Liver (tissue), 9 donors: ENCODE measurements around the gene KCNJ4. TPM values are rescaled to one million over a fixed set of nuclear protein-coding genes. Genes with fewer than 3 reads are reported as not detected.

Source experiments
- DNase-seq: peaks from one replicate; pipeline ENCODE4 v3.0.0-alpha.2; 2017; ENCODE audit warnings: low spot score
- H3K27ac ChIP-seq, 2 donors: one replicate each; pipeline ENCODE4 v1.7.0; 2013; ENCODE audit warnings: inconsistent platforms in 2 of 2, low read length in 2 of 2, control low read depth in 1 of 2, low read depth in 1 of 2, mild to moderate bottlenecking in 1 of 2
- H3K27me3 ChIP-seq, 4 donors: one replicate each; pipeline versions ENCODE4 v1.6.1 to v1.7.0; 2013; ENCODE audit warnings: low read length in 3 of 4, inconsistent platforms in 1 of 4, mild to moderate bottlenecking in 1 of 4, moderate library complexity in 1 of 4; ENCODE audit not compliant: control insufficient read depth in 4 of 4, insufficient read depth in 4 of 4
- H3K36me3 ChIP-seq, 4 donors: one replicate each; pipeline versions ENCODE4 v1.6.1 to v1.7.0; 2013; ENCODE audit warnings: low read length in 3 of 4, mild to moderate bottlenecking in 3 of 4, low read depth in 1 of 4, moderate library complexity in 1 of 4; ENCODE audit not compliant: control insufficient read depth in 4 of 4, insufficient read depth in 3 of 4
- H3K4me1 ChIP-seq, 4 donors: one replicate each; pipeline versions ENCODE4 v1.6.1 to v1.7.0; 2013; ENCODE audit warnings: low read length in 3 of 4, mild to moderate bottlenecking in 3 of 4, moderate library complexity in 1 of 4; ENCODE audit not compliant: control insufficient read depth in 4 of 4, insufficient read depth in 4 of 4
- H3K4me3 ChIP-seq, 3 donors: one replicate each; pipeline versions ENCODE4 v1.6.1 to v1.7.0; 2013; ENCODE audit warnings: low read length in 3 of 3, control low read depth in 1 of 3, low read depth in 1 of 3, mild to moderate bottlenecking in 1 of 3
- H3K9ac ChIP-seq, 2 donors: one replicate each; pipeline ENCODE4 v1.7.0; 2013; ENCODE audit warnings: low read length in 2 of 2, mild to moderate bottlenecking in 2 of 2, moderate library complexity in 2 of 2, control low read depth in 1 of 2, low read depth in 1 of 2
- H3K9me3 ChIP-seq, 4 donors: one replicate each; pipeline versions ENCODE4 v1.6.1 to v1.7.0; 2013; ENCODE audit warnings: low read length in 3 of 4; ENCODE audit not compliant: control insufficient read depth in 4 of 4
- EGR1 ChIP-seq, 2 donors: IDR thresholded peaks; 2 replicates each; pipeline ENCODE4 v1.6.1; 2016 to 2018; ENCODE audit warnings: antibody characterized with exemption in 2 of 2, low read depth in 2 of 2
- FOXA1 ChIP-seq: IDR thresholded peaks from 2 replicates; pipeline ENCODE4 v1.6.1; 2016; ENCODE audit warnings: antibody characterized with exemption
- FOXA2 ChIP-seq: IDR thresholded peaks from 2 replicates; pipeline ENCODE4 v1.6.1; 2016; ENCODE audit warnings: antibody characterized with exemption
- GABPA ChIP-seq, 2 donors: IDR thresholded peaks in 1 of 2; conservative IDR thresholded peaks in 1 of 2; 2 replicates each; pipeline ENCODE4 v1.6.1; 2016; ENCODE audit warnings: antibody characterized with exemption in 2 of 2, mild to moderate bottlenecking in 1 of 2, moderate library complexity in 1 of 2
- HNF4A ChIP-seq, 2 donors: conservative IDR thresholded peaks; 2 replicates each; pipeline ENCODE4 v1.6.1; 2016; ENCODE audit warnings: antibody characterized with exemption in 2 of 2, mild to moderate bottlenecking in 2 of 2
- HNF4G ChIP-seq: IDR thresholded peaks from 2 replicates; pipeline ENCODE4 v1.6.1; 2016; ENCODE audit warnings: antibody characterized with exemption
- JUND ChIP-seq, 2 donors: IDR thresholded peaks; 2 replicates each; pipeline ENCODE4 v1.6.1; 2016; ENCODE audit warnings: antibody characterized with exemption in 2 of 2
- NR2F2 ChIP-seq: IDR thresholded peaks from 2 replicates; pipeline ENCODE4 v1.6.1; 2016; ENCODE audit warnings: antibody characterized with exemption
- RAD21 ChIP-seq, 2 donors: IDR thresholded peaks; 2 replicates each; pipeline ENCODE4 v1.6.1; 2016; ENCODE audit warnings: antibody characterized with exemption in 2 of 2, mild to moderate bottlenecking in 2 of 2
- RXRA ChIP-seq, 2 donors: IDR thresholded peaks; 2 replicates each; pipeline ENCODE4 v1.6.1; 2017 to 2018; ENCODE audit warnings: antibody characterized with exemption in 2 of 2, mild to moderate bottlenecking in 1 of 2
- SP1 ChIP-seq: IDR thresholded peaks from 2 replicates; pipeline ENCODE4 v1.6.1; 2018; ENCODE audit warnings: antibody characterized with exemption, mild to moderate bottlenecking
- TAF1 ChIP-seq: conservative IDR thresholded peaks from 2 replicates; pipeline ENCODE4 v1.6.1; 2016; ENCODE audit warnings: antibody characterized with exemption, mild to moderate bottlenecking
- YY1 ChIP-seq: IDR thresholded peaks from 2 replicates; pipeline ENCODE4 v1.6.1; 2016; ENCODE audit warnings: antibody characterized with exemption, mild to moderate bottlenecking
- WGBS: extraction: QIAGEN DNeasy Blood & Tissue Kit; methylation state at CpG from one replicate; pipeline ENCODE4 v1.1.7; 2013; 5-methylcytosine and 5-hydroxymethylcytosine counted together
- polyA plus RNA-seq, 2 donors: library from polyadenylated mRNA; stranded (reverse) in 1 of 2; unstranded in 1 of 2; fragments of 200-250 nt in 1 of 2; fragments of >200 nt in 1 of 2; fragmentation: Nextera tagmentation in 1 of 2; extraction: Ambion mirVana in 1 of 2; gene quantifications; one replicate each; pipeline versions ENCODE4 v1.2.1 to v1.2.3, GENCODE V29; 2013 to 2015
- total RNA-seq, 2 donors: library from RNA; depleted of rRNA; stranded (reverse); fragments of >200 nt; gene quantifications; one replicate each; pipeline ENCODE4 v1.2.3, GENCODE V29; 2014
- TF ChIP-seq, protein P1 (sequence below): IDR thresholded peaks from 2 replicates; pipeline ENCODE4 v1.6.1; 2016; ENCODE audit warnings: antibody characterized with exemption, mild to moderate bottlenecking
- TF ChIP-seq, protein P2 (sequence below): fragments of 150-350 bp; IDR thresholded peaks from 2 replicates; pipeline ENCODE4 v1.5.1; 2017; ENCODE audit warnings: improper control_type of control experiment, low read depth, low read length; ENCODE audit not compliant: missing input control
- TF ChIP-seq, protein P3 (sequence below): IDR thresholded peaks from 2 replicates; pipeline ENCODE4 v1.6.1; 2016; ENCODE audit warnings: antibody characterized with exemption
- TF ChIP-seq, protein P4 (sequence below): IDR thresholded peaks from 2 replicates; pipeline ENCODE4 v1.6.1; 2016; ENCODE audit warnings: antibody characterized with exemption
- TF ChIP-seq, protein P5 (sequence below): IDR thresholded peaks from 2 replicates; pipeline ENCODE4 v1.6.1; 2016; ENCODE audit warnings: antibody characterized with exemption
- donor health status: healthy.
- donor health status: healthy.
- donor health status: healthy.
- donor health status: healthy.
- donor health status: healthy.

Gene KCNJ4
- total and polyA plus RNA-seq, 4 donors = 0.05 TPM; not detected in 3

- H3K36me3 ChIP-seq = no peaks in the 10 kb centered on the region
- WGBS = 66% methylated on average over 18 of the region's 18 CpGs
- no peak for DNase-seq
- H3K27me3 ChIP-seq = no peaks in the 10 kb centered on the region
- peak overlapping the region; percentile 16 to 43 for H3K27ac ChIP-seq
- no peaks in the 10 kb centered on the region for H3K9me3 ChIP-seq
- no peak overlapping the region for H3K9ac ChIP-seq
- no peak for TF ChIP-seq FOXA1
- no peak for TF ChIP-seq TAF1
- peak; percentile 29 for TF ChIP-seq NR2F2
- TF ChIP-seq HNF4A (conservative IDR thresholded peaks at IDR 0.05) = peak; percentile 54 to 57
- TF ChIP-seq, protein P1, sequence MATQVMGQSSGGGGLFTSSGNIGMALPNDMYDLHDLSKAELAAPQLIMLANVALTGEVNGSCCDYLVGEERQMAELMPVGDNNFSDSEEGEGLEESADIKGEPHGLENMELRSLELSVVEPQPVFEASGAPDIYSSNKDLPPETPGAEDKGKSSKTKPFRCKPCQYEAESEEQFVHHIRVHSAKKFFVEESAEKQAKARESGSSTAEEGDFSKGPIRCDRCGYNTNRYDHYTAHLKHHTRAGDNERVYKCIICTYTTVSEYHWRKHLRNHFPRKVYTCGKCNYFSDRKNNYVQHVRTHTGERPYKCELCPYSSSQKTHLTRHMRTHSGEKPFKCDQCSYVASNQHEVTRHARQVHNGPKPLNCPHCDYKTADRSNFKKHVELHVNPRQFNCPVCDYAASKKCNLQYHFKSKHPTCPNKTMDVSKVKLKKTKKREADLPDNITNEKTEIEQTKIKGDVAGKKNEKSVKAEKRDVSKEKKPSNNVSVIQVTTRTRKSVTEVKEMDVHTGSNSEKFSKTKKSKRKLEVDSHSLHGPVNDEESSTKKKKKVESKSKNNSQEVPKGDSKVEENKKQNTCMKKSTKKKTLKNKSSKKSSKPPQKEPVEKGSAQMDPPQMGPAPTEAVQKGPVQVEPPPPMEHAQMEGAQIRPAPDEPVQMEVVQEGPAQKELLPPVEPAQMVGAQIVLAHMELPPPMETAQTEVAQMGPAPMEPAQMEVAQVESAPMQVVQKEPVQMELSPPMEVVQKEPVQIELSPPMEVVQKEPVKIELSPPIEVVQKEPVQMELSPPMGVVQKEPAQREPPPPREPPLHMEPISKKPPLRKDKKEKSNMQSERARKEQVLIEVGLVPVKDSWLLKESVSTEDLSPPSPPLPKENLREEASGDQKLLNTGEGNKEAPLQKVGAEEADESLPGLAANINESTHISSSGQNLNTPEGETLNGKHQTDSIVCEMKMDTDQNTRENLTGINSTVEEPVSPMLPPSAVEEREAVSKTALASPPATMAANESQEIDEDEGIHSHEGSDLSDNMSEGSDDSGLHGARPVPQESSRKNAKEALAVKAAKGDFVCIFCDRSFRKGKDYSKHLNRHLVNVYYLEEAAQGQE = no peak
- no peak for TF ChIP-seq YY1
- peak; percentile 97 for TF ChIP-seq RXRA (IDR thresholded peaks at IDR 0.05)
- TF ChIP-seq, protein P2, sequence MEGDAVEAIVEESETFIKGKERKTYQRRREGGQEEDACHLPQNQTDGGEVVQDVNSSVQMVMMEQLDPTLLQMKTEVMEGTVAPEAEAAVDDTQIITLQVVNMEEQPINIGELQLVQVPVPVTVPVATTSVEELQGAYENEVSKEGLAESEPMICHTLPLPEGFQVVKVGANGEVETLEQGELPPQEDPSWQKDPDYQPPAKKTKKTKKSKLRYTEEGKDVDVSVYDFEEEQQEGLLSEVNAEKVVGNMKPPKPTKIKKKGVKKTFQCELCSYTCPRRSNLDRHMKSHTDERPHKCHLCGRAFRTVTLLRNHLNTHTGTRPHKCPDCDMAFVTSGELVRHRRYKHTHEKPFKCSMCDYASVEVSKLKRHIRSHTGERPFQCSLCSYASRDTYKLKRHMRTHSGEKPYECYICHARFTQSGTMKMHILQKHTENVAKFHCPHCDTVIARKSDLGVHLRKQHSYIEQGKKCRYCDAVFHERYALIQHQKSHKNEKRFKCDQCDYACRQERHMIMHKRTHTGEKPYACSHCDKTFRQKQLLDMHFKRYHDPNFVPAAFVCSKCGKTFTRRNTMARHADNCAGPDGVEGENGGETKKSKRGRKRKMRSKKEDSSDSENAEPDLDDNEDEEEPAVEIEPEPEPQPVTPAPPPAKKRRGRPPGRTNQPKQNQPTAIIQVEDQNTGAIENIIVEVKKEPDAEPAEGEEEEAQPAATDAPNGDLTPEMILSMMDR = no peak
- TF ChIP-seq HNF4G = no peak
- TF ChIP-seq, protein P3, sequence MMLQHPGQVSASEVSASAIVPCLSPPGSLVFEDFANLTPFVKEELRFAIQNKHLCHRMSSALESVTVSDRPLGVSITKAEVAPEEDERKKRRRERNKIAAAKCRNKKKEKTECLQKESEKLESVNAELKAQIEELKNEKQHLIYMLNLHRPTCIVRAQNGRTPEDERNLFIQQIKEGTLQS = no peak
- TF ChIP-seq JUND (IDR thresholded peaks at IDR 0.05) = no peak
- no peak for TF ChIP-seq FOXA2
- peak in 1 of 2 donors; percentile 17 for TF ChIP-seq GABPA (IDR thresholded peaks at IDR 0.05 in 1 of 2, conservative IDR thresholded peaks at IDR 0.05 in 1 of 2)
- TF ChIP-seq, protein P4, sequence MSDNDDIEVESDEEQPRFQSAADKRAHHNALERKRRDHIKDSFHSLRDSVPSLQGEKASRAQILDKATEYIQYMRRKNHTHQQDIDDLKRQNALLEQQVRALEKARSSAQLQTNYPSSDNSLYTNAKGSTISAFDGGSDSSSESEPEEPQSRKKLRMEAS = no peak
- TF ChIP-seq, protein P5, sequence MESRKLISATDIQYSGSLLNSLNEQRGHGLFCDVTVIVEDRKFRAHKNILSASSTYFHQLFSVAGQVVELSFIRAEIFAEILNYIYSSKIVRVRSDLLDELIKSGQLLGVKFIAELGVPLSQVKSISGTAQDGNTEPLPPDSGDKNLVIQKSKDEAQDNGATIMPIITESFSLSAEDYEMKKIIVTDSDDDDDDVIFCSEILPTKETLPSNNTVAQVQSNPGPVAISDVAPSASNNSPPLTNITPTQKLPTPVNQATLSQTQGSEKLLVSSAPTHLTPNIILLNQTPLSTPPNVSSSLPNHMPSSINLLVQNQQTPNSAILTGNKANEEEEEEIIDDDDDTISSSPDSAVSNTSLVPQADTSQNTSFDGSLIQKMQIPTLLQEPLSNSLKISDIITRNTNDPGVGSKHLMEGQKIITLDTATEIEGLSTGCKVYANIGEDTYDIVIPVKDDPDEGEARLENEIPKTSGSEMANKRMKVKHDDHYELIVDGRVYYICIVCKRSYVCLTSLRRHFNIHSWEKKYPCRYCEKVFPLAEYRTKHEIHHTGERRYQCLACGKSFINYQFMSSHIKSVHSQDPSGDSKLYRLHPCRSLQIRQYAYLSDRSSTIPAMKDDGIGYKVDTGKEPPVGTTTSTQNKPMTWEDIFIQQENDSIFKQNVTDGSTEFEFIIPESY = no peak
- TF ChIP-seq SP1 = peak; percentile 43
- no peak for TF ChIP-seq EGR1 (IDR thresholded peaks at IDR 0.05; ENCODE audit: low read depth in 2 of 2)
- TF ChIP-seq RAD21 (IDR thresholded peaks at IDR 0.05) = no peak
- peaks cover 12 to 31% (median 20%) of the 10 kb centered on the region in 4 donors for H3K4me1 ChIP-seq
- no peak overlapping the region for H3K4me3 ChIP-seq
Observed at GRCh38 chr22:38423512-38424503, 31.2 kb downstream of the KCNJ4 start.
